A549 (cell line): ENCODE data around the gene SYPL1.

Experiments
- CTCF ChIP-seq: fragments of >200 bp; sonication (Bioruptor Twin); formaldehyde crosslinking; IDR thresholded peaks from 3 replicates; pipeline ENCODE4 v1.5.1; 2016
- REST ChIP-seq: fragments of 200-600 bp; sonication (generic); IDR thresholded peaks from 2 replicates; pipeline ENCODE4 v1.6.1; 2016; ENCODE audit warnings: antibody characterized with exemption, mild to moderate bottlenecking, moderate library complexity

- no peak for TF ChIP-seq CTCF
- TF ChIP-seq REST: no peak
Observed at GRCh38 chr7:106050746-106051117, 61.4 kb downstream of the SYPL1 start.
